OCI-LY1 (cell line): Measurements from ENCODE around the gene SDK1.

Source experiments
- CTCF ChIP-seq: fragments of 200-600 bp; sonication (generic), shearing (Covaris generic); IDR thresholded peaks from 2 replicates; pipeline ENCODE4 v1.5.1; 2017; ENCODE audit warnings: mild to moderate bottlenecking, antibody characterized with exemption, low read length, moderate library complexity, mixed read lengths
- EZH2 ChIP-seq: fragments of 200-600 bp; sonication (generic), shearing (Covaris generic); IDR thresholded peaks from 2 replicates; pipeline ENCODE4 v1.8.0; 2017; ENCODE audit warnings: borderline replicate concordance, mixed run types, mild to moderate bottlenecking, antibody characterized with exemption, low read length, moderate library complexity, mixed read lengths

- TF ChIP-seq CTCF (no peak), EZH2 (no peak)
These were observed 717.7 kb downstream of the SDK1 start for GRCh38 chr7:4018601-4019316.
